PFSK-1 (cell line): ENCODE measurements around the gene PRSS56.

Source experiments
- POLR2AphosphoS5 ChIP-seq: IDR thresholded peaks from 2 replicates; pipeline ENCODE4 v1.6.1; 2012; ENCODE audit warnings: low read depth, mild to moderate bottlenecking, control low read depth, low read length, moderate library complexity
- SIN3A ChIP-seq: IDR thresholded peaks from 2 replicates; pipeline ENCODE4 v1.6.1; 2012; ENCODE audit warnings: mild to moderate bottlenecking, low read length, moderate library complexity, borderline replicate concordance; ENCODE audit not compliant: insufficient read depth
- TAF1 ChIP-seq: IDR thresholded peaks from 2 replicates; pipeline ENCODE4 v1.6.1; 2012; ENCODE audit warnings: low read length, control low read depth, borderline replicate concordance; ENCODE audit not compliant: insufficient read depth
- TF ChIP-seq, protein P1 (sequence below), 2 experiments: IDR thresholded peaks; 2 replicates each; pipeline versions ENCODE4 v1.6.1 to v1.8.0; 2011 to 2012; ENCODE audit warnings: low read depth in 2 of 2, low read length in 2 of 2, control low read depth in 1 of 2, inconsistent platforms in 1 of 2, mild to moderate bottlenecking in 1 of 2, moderate library complexity in 1 of 2; ENCODE audit not compliant: insufficient read depth in 1 of 2

DNA sequence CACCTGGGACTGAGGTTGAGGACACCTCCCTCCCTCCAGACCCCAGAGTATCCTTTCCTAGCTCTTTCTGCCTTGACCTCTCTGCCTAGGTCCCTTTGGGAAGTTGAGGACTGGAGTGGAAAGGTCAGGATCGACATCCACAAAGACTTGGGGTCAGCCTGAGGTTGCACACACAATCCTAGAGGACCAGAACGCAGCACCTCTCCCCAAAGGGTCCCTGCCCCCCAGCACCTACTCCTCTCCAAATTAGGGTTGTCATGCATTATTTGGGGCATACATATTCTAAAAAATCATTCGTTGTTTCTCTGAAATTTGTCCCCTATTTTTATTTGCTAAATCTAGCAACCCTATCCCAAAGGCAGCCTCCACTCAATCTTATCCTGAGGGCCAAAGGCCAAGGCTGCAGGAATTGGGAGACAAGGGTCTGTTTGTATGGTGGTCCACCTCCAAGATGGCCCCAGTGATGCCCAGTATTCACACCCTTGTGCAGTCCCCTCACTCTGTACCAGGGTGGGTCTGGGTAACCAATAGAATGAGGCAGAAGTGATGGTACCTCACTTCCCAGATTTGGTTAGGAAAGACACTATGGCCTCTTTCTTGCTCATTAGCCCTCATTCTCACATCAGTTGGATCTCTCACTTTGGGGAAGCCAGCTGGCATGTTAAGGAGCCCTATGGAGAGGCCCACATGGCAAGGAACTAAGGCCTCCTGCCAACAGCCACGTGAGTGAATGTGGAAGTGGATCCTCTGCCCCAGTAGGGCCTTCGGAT, 15.8 kb downstream of the PRSS56 start:
- TF ChIP-seq SIN3A: no peak
- no peak for TF ChIP-seq POLR2AphosphoS5
- TF ChIP-seq, protein P1, sequence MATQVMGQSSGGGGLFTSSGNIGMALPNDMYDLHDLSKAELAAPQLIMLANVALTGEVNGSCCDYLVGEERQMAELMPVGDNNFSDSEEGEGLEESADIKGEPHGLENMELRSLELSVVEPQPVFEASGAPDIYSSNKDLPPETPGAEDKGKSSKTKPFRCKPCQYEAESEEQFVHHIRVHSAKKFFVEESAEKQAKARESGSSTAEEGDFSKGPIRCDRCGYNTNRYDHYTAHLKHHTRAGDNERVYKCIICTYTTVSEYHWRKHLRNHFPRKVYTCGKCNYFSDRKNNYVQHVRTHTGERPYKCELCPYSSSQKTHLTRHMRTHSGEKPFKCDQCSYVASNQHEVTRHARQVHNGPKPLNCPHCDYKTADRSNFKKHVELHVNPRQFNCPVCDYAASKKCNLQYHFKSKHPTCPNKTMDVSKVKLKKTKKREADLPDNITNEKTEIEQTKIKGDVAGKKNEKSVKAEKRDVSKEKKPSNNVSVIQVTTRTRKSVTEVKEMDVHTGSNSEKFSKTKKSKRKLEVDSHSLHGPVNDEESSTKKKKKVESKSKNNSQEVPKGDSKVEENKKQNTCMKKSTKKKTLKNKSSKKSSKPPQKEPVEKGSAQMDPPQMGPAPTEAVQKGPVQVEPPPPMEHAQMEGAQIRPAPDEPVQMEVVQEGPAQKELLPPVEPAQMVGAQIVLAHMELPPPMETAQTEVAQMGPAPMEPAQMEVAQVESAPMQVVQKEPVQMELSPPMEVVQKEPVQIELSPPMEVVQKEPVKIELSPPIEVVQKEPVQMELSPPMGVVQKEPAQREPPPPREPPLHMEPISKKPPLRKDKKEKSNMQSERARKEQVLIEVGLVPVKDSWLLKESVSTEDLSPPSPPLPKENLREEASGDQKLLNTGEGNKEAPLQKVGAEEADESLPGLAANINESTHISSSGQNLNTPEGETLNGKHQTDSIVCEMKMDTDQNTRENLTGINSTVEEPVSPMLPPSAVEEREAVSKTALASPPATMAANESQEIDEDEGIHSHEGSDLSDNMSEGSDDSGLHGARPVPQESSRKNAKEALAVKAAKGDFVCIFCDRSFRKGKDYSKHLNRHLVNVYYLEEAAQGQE (IDR thresholded peaks at IDR 0.05; ENCODE audit: insufficient read depth in 1 of 2, low read depth in 2 of 2, low read length in 2 of 2): no peak
- TF ChIP-seq TAF1: no peak
